AG04450 (cell line): ENCODE results near the gene DCAF6. TPM values are rescaled to one million over a fixed set of nuclear protein-coding genes. Genes with fewer than 3 reads are reported as not detected.
"Not testable (repeated sequence)": the region's sequence is repeated elsewhere in the genome, so short reads cannot be mapped to it uniquely, and the experiment has no call there.

Experiments used
- CTCF ChIA-PET: fragments of 300-600, 350-600 bp; formaldehyde crosslinking; extraction: SDS; loops from one replicate; lab custom pipeline; 2022; ENCODE audit warnings: antibody characterized with exemption, inconsistent platforms; lab: Charles Lee
- POLR2A ChIA-PET: fragments of 350-600 bp; formaldehyde crosslinking; extraction: SDS; loops from one replicate; lab custom pipeline; 2021; ENCODE audit warnings: antibody characterized with exemption, inconsistent platforms; lab: Yijun Ruan, JAX
- DNase-seq: peaks from one replicate; pipeline ENCODE4 v3.0.0-alpha.2; 2011; ENCODE audit warnings: low read depth, low spot score
- H3K27ac ChIP-seq: one replicate; pipeline ENCODE4 v1.5.1; 2012; ENCODE audit warnings: low read depth, low read length, control low read depth
- H3K27me3 ChIP-seq: one replicate; pipeline ENCODE4 v1.6.0; 2012; ENCODE audit warnings: low read length; ENCODE audit not compliant: control insufficient read depth, insufficient read depth
- H3K4me3 ChIP-seq: 2 replicates; pipeline ENCODE4 v1.5.1; 2011; ENCODE audit warnings: mild to moderate bottlenecking, low read depth, low read length, control low read depth
- H3K9me3 ChIP-seq: 2 replicates; pipeline ENCODE4 v1.5.1; 2012; ENCODE audit warnings: low read length; ENCODE audit not compliant: control insufficient read depth, insufficient read depth
- CTCF ChIP-seq: IDR thresholded peaks from 2 replicates; pipeline ENCODE4 v1.5.1; 2011; ENCODE audit warnings: low read depth, low read length, control low read depth, inconsistent platforms
- polyA minus RNA-seq: library from RNA; depleted of rRNA, polyadenylated mRNA; stranded (reverse); fragments of >200 nt; gene quantifications from 2 replicates; pipeline ENCODE4 v1.2.3, GENCODE V29; 2011; rRNA and poly(A)+ RNA removed
- polyA plus RNA-seq: library from polyadenylated mRNA; depleted of rRNA; stranded (reverse); fragments of >200 nt; gene quantifications from 2 replicates; pipeline ENCODE4 v1.2.3, GENCODE V29; 2011; rRNA removed

Gene DCAF6
- polyA plus RNA-seq (102 and 137 TPM in 2 replicates), polyA minus RNA-seq (54.1 and 89.0 TPM in 2 replicates)

GRCh38 chr1:167936068-167936929, at the start of gene DCAF6:
Gene DCAF6 (plus strand): TSS chr1:167936683. CDS start chr1:167936912, 229 bp downstream.
- DNase-seq, result peak; percentile 96
- ChIA-PET CTCF (interaction anchor here (0.6 to 2.6 kb wide), 5 partner anchors 142 to 716 kb away, joined by 3 to 10 read pairs (median 4); partner anchors contain the start of gene POU2F1), POLR2A (interaction anchor here (0.6 to 3.2 kb wide), 18 partner anchors 9 to 223 kb away, joined by 3 to 31 read pairs (median 3); partner anchors contain the start of genes ADCY10 and MPZL1)
- Histone ChIP-seq H3K27ac (peak within 1 kb of the TSS; percentile 98), H3K4me3 (peak within 1 kb of the TSS; percentile 93), H3K27me3 (no peaks in the 10 kb centered on the region), H3K9me3 (no peaks in the 10 kb centered on the region; the same call in 1 of the 2 replicates)
- no peak for TF ChIP-seq CTCF

GRCh38 chr1:167887187-167887586, 49.3 kb upstream of the DCAF6 start:
- H3K27ac ChIP-seq, DNase-seq, POLR2A ChIA-PET, H3K9me3 ChIP-seq, H3K27me3 ChIP-seq, H3K4me3 ChIP-seq, CTCF ChIA-PET: not testable (repeated sequence)

- H3K27me3 ChIP-seq, result no peaks in the 10 kb centered on the region
- POLR2A ChIA-PET, result no interaction called here
- CTCF ChIA-PET, result no interaction called here
- DNase-seq, result no peak
- H3K9me3 ChIP-seq, result no peaks in the 10 kb centered on the region
- no peak for TF ChIP-seq CTCF
- H3K27ac ChIP-seq, result no peak overlapping the region
- H3K4me3 ChIP-seq, result no peak overlapping the region
These were observed 46.1 kb upstream of the DCAF6 start for GRCh38 chr1:167890400-167890799.

- H3K27ac ChIP-seq, result no peak overlapping the region
- no peaks in the 10 kb centered on the region for H3K27me3 ChIP-seq
- ChIA-PET POLR2A (no interaction called here), CTCF (interaction anchor here (0.6 to 2.0 kb wide), 2 partner anchors 188 to 419 kb away, joined by 4 to 7 read pairs; no protein-coding TSS in a partner anchor)
- TF ChIP-seq CTCF, result no peak
- DNase-seq, result no peak
- H3K9me3 ChIP-seq, result no peaks in the 10 kb centered on the region
- H3K4me3 ChIP-seq, result no peak overlapping the region
These were observed 42.7 kb upstream of the DCAF6 start for GRCh38 chr1:167893798-167894197.

DNA sequence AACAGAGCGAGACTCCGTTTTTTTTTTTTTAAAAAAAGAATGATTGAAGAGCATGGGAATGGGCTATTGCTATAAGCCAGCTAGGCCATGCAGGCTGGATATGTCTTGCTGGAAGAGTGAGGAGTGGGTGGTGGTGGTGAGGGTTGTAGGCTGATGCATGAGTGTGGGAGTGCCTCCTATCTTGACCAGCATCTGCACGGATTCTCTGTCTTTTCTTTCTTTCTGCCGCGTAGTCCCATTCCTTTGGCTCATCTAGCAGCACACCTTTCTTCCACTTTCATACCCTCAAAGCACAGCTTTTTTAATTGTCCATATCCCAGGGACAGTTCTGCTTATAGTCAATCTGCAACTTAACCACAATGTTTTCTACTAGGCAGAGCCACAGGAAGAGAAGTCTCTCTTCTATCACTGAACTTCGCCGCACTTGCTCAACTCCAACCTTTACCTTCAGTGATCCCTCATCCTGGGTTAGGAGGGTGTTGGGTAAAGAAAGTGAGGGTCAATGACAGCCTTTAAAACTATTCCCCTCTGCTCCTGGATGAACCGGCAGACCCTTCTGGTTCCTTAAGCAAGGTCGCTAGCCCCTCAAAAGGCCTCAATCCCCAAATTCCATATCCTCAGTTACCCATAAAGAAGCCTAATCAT, 37.8 kb upstream of the DCAF6 start:
- CTCF ChIA-PET, result interaction anchor here (1.1 kb wide), 1 partner anchor 16 kb away, joined by 3 read pairs; no protein-coding TSS in a partner anchor
- Histone ChIP-seq H3K9me3 (no peaks in the 10 kb centered on the region), H3K27me3 (no peaks in the 10 kb centered on the region), H3K27ac (no peak overlapping the region), H3K4me3 (no peak overlapping the region)
- no peak for DNase-seq
- TF ChIP-seq CTCF, result no peak
- POLR2A ChIA-PET, result no interaction called here
